Measurements from ENCODE around the gene DEPDC4.

The DEPDC4 gene

GRCh38 chr12:100221523-100221922, 45.4 kb downstream of the DEPDC4 start:
- H3K4me3 ChIP-seq (ENCODE audit: low read depth, low read length): no peak overlapping the region
- no peak for DNase-seq (ENCODE audit: low read depth)

GRCh38 chr12:100219328-100220109, 47.4 kb downstream of the DEPDC4 start:
- no peak for DNase-seq (ENCODE audit: low read depth)
- no peak overlapping the region for H3K4me3 ChIP-seq (ENCODE audit: low read depth, low read length)

- H3K4me3 ChIP-seq (ENCODE audit: low read depth, low read length): no peak overlapping the region
- DNase-seq (ENCODE audit: low read depth): no peak
Observed at GRCh38 chr12:100216337-100216736, 50.5 kb downstream of the DEPDC4 start.

GRCh38 chr12:100215209-100215608, 51.7 kb downstream of the DEPDC4 start:
- no peak for DNase-seq (ENCODE audit: low read depth)
- no peak overlapping the region for H3K4me3 ChIP-seq (ENCODE audit: low read depth, low read length)

GRCh38 chr12:100214518-100214917, 52.4 kb downstream of the DEPDC4 start:
- DNase-seq (ENCODE audit: low read depth): no peak
- H3K4me3 ChIP-seq (ENCODE audit: low read depth, low read length): no peak overlapping the region

GRCh38 chr12:100213016-100213891, 53.6 kb downstream of the DEPDC4 start:
- DNase-seq (ENCODE audit: low read depth): no peak
- H3K4me3 ChIP-seq (ENCODE audit: low read depth, low read length): no peak overlapping the region

- DNase-seq (ENCODE audit: low read depth): no peak
Observed at GRCh38 chr12:100211698-100212097, 55.2 kb downstream of the DEPDC4 start.

GRCh38 chr12:100208834-100209233, 58.0 kb downstream of the DEPDC4 start:
- no peak for DNase-seq (ENCODE audit: low read depth)
- no peak overlapping the region for H3K4me3 ChIP-seq (ENCODE audit: low read depth, low read length)

More at GRCh38 chr12:100211698-100212097, 55.2 kb downstream of the DEPDC4 start:
- no peak overlapping the region for H3K4me3 ChIP-seq (ENCODE audit: low read depth, low read length)

GRCh38 chr12:100207311-100207710, 59.6 kb downstream of the DEPDC4 start:
- DNase-seq (ENCODE audit: low read depth): no peak

GRCh38 chr12:100201604-100202423, 65.1 kb downstream of the DEPDC4 start:
- H3K4me3 ChIP-seq (ENCODE audit: low read depth, low read length): peak overlapping the region; percentile 77
- no peak for DNase-seq (ENCODE audit: low read depth)

More at GRCh38 chr12:100207311-100207710, 59.6 kb downstream of the DEPDC4 start:
- no peak overlapping the region for H3K4me3 ChIP-seq (ENCODE audit: low read depth, low read length)

GRCh38 chr12:100200463-100201181, 66.3 kb downstream of the DEPDC4 start, which contains the start of gene ACTR6:
Gene ACTR6, plus strand, starts transcription at chr12:100200815. Its CDS starts 37 bp downstream, at chr12:100200852.
- H3K4me3 ChIP-seq (ENCODE audit: low read depth, low read length): peak within 1 kb of the TSS; percentile 77

GRCh38 chr12:100199347-100200149, 67.3 kb downstream of the DEPDC4 start:
- peak overlapping the region; percentile 77 for H3K4me3 ChIP-seq (ENCODE audit: low read depth, low read length)
- no peak for DNase-seq (ENCODE audit: low read depth)

More at GRCh38 chr12:100200463-100201181, 66.3 kb downstream of the DEPDC4 start, which contains the start of gene ACTR6:
- DNase-seq (ENCODE audit: low read depth): peak; percentile 88

- H3K4me3 ChIP-seq (ENCODE audit: low read depth, low read length): peak overlapping the region; percentile 77
- no peak for DNase-seq (ENCODE audit: low read depth)
Observed at GRCh38 chr12:100199023-100199346, 67.9 kb downstream of the DEPDC4 start.

GRCh38 chr12:100197486-100197885, 69.4 kb downstream of the DEPDC4 start:
- DNase-seq (ENCODE audit: low read depth): no peak
- no peak overlapping the region for H3K4me3 ChIP-seq (ENCODE audit: low read depth, low read length)

- H3K4me3 ChIP-seq (ENCODE audit: low read depth, low read length): no peak overlapping the region
- no peak for DNase-seq (ENCODE audit: low read depth)
Observed at GRCh38 chr12:100193085-100193484, 73.8 kb downstream of the DEPDC4 start.
